ENCODE results near the gene NAGS. TPM values are rescaled to one million over a fixed set of nuclear protein-coding genes. Genes with fewer than 3 reads are reported as not detected.

NAGS gene
- total and polyA plus RNA-seq, 2 experiments from 2014 or later: 4.2 to 7.2 TPM

- H3K36me3 ChIP-seq (ENCODE audit: insufficient read depth): no peaks in the 10 kb centered on the region
- DNase-seq (ENCODE audit: low spot score): no peak
- H3K9me3 Mint-ChIP-seq: no peaks in the 10 kb centered on the region
- peaks cover 12% of the 10 kb centered on the region; the same call in 2 of the 3 replicates for H3K4me1 Mint-ChIP-seq
- H3K79me2 ChIP-seq (replicated peaks; ENCODE audit: insufficient read depth): no peaks in the 10 kb centered on the region
- H3K9me2 ChIP-seq (ENCODE audit: insufficient read depth): no peaks in the 10 kb centered on the region
- no peak for ATAC-seq
- H4K20me1 ChIP-seq (replicated peaks; ENCODE audit: insufficient read depth): no peaks in the 10 kb centered on the region
- H3K27me3 ChIP-seq (ENCODE audit: insufficient read depth): peaks cover 37% of the 10 kb centered on the region
- H3K4me1 ChIP-seq (ENCODE audit: insufficient read depth): peaks cover 8% of the 10 kb centered on the region; the same call in 1 of the 2 replicates
- peak overlapping the region; percentile 79 for H3K4me3 Mint-ChIP-seq
- H3K36me3 Mint-ChIP-seq (ENCODE audit: low read depth): no peaks in the 10 kb centered on the region
- peak overlapping the region; percentile 73 for H3K4me3 ChIP-seq
- H2AFZ ChIP-seq: peak overlapping the region; percentile 100
- peaks cover 22% of the 10 kb centered on the region for H3K27me3 Mint-ChIP-seq (ENCODE audit: insufficient read depth, low read depth, poor library complexity)
- no peak for TF ChIP-seq CTCF (conservative IDR thresholded peaks at IDR 0.05; ENCODE audit: low read depth in 2 of 2)
- no peak for TF ChIP-seq POLR2AphosphoS5 (IDR thresholded peaks at IDR 0.05; ENCODE audit: low read depth)
- no peak for TF ChIP-seq REST (IDR thresholded peaks at IDR 0.05; ENCODE audit: unreplicated experiment)
- no peak for TF ChIP-seq ZNF114 (CRISPR knock-in tag; IDR thresholded peaks at IDR 0.05)
- no peak for TF ChIP-seq CREB1 (CRISPR knock-in tag; IDR thresholded peaks at IDR 0.05; ENCODE audit: low read depth)
- TF ChIP-seq NANOG (IDR thresholded peaks at IDR 0.05; ENCODE audit: borderline replicate concordance): no peak
- H3K4me2 ChIP-seq: peak overlapping the region; percentile 90
- H3F3A ChIP-seq (replicated peaks; ENCODE audit: low read depth): 0 out of 2 replicates have a peak, but pooled peaks cover 3% of the 10 kb centered on the region
- H3K27ac ChIP-seq (ENCODE audit: low read depth): no peak overlapping the region
- no peak overlapping the region for H3K27ac Mint-ChIP-seq
Measured at GRCh38 chr17:43983196-43983514, 21.3 kb upstream of the NAGS start.

GRCh38 chr17:43983515-43984411 lies 20.7 kb upstream of the NAGS start:
- Mint-ChIP-seq H3K27me3 (ENCODE audit: insufficient read depth, low read depth, poor library complexity) (peaks cover 22% of the 10 kb centered on the region), H3K9me3 (no peaks in the 10 kb centered on the region), H3K36me3 (ENCODE audit: low read depth) (no peaks in the 10 kb centered on the region), H3K27ac (no peak overlapping the region), H3K4me3 (peak overlapping the region; percentile 79), H3K4me1 (peaks cover 12% of the 10 kb centered on the region; the same call in 2 of the 3 replicates)
- H3K4me1 ChIP-seq (ENCODE audit: insufficient read depth): peaks cover 8% of the 10 kb centered on the region; the same call in 1 of the 2 replicates
- H3K79me2 ChIP-seq (replicated peaks; ENCODE audit: insufficient read depth): no peaks in the 10 kb centered on the region
- no peak overlapping the region for H3K27ac ChIP-seq (ENCODE audit: low read depth)
- H2AFZ ChIP-seq: peak overlapping the region; percentile 100
- no peaks in the 10 kb centered on the region for H3K36me3 ChIP-seq (ENCODE audit: insufficient read depth)
- peak overlapping the region; percentile 90 for H3K4me2 ChIP-seq
- no peaks in the 10 kb centered on the region for H4K20me1 ChIP-seq (replicated peaks; ENCODE audit: insufficient read depth)
- H3F3A ChIP-seq (replicated peaks; ENCODE audit: low read depth): 0 out of 2 replicates have a peak, but pooled peaks cover 3% of the 10 kb centered on the region
- no peaks in the 10 kb centered on the region for H3K9me2 ChIP-seq (ENCODE audit: insufficient read depth)
- H3K4me3 ChIP-seq: peak overlapping the region; percentile 73
- ATAC-seq: peak; percentile 86
- DNase-seq (ENCODE audit: low spot score): peak; percentile 80
- peak; percentile 69 to 75 for TF ChIP-seq CTCF (conservative IDR thresholded peaks at IDR 0.05; ENCODE audit: low read depth in 2 of 2)
- peak; percentile 8 for TF ChIP-seq JUNB (IDR thresholded peaks at IDR 0.05; ENCODE audit: unreplicated experiment)
- TF ChIP-seq NANOG (IDR thresholded peaks at IDR 0.05; ENCODE audit: borderline replicate concordance): no peak
- TF ChIP-seq CREB1 (CRISPR knock-in tag; IDR thresholded peaks at IDR 0.05; ENCODE audit: low read depth): peak; percentile 66
- TF ChIP-seq POLR2AphosphoS5 (IDR thresholded peaks at IDR 0.05; ENCODE audit: low read depth): no peak; the same call in 1 of the 2 replicates
- peaks cover 37% of the 10 kb centered on the region for H3K27me3 ChIP-seq (ENCODE audit: insufficient read depth)
